Glutamatergic neuron (in vitro differentiated cells): ENCODE measurements around the gene NBEAL2. TPM values are rescaled to one million over a fixed set of nuclear protein-coding genes. Genes with fewer than 3 reads are reported as not detected.
A peak's percentile ranks its signal among the peaks of the same experiment; 100 is the strongest.

Source experiments
- DNase-seq: peaks from one replicate; pipeline ENCODE4 v3.0.0; 2022
- H3K27ac Mint-ChIP-seq: one replicate; pipeline ENCODE4 v1.8.0; 2020; ENCODE audit warnings: mild to moderate bottlenecking, mixed read lengths, inconsistent platforms; ENCODE audit not compliant: unreplicated experiment
- H3K27me3 Mint-ChIP-seq: one replicate; pipeline ENCODE4 v1.8.0; 2020; ENCODE audit warnings: mild to moderate bottlenecking, moderate library complexity, mixed read lengths, inconsistent platforms; ENCODE audit not compliant: unreplicated experiment
- H3K36me3 Mint-ChIP-seq: one replicate; pipeline ENCODE4 v1.8.0; 2020; ENCODE audit warnings: mild to moderate bottlenecking, mixed read lengths, inconsistent platforms; ENCODE audit not compliant: unreplicated experiment
- H3K4me1 Mint-ChIP-seq: one replicate; pipeline ENCODE4 v1.8.0; 2020; ENCODE audit warnings: mild to moderate bottlenecking, low read depth, mixed read lengths, inconsistent platforms; ENCODE audit not compliant: unreplicated experiment
- H3K4me3 Mint-ChIP-seq: one replicate; pipeline ENCODE4 v1.8.0; 2020; ENCODE audit warnings: mild to moderate bottlenecking, mixed read lengths, inconsistent platforms; ENCODE audit not compliant: unreplicated experiment
- H3K9me3 Mint-ChIP-seq: one replicate; pipeline ENCODE4 v1.8.0; 2020; ENCODE audit warnings: mild to moderate bottlenecking, moderate library complexity, mixed read lengths, inconsistent platforms; ENCODE audit not compliant: unreplicated experiment
- total RNA-seq: library from RNA; stranded (reverse); fragmentation: NEBNext Ultra II Directional; extraction: Animal tissue kit (Norgen Biotek cat#: 25700); gene quantifications from one replicate; pipeline ENCODE4 v1.2.1, GENCODE V29; 2021; ENCODE audit not compliant: unreplicated experiment
- TF ChIP-seq, protein P1 (sequence below): fragments of 200-600 bp; sonication (generic); IDR thresholded peaks from one replicate; pipeline ENCODE4 v1.5.0; 2021; ENCODE audit not compliant: partially characterized antibody, unreplicated experiment

NBEAL2 gene
- total RNA-seq, 1 donor from 2014 or later, result 38.0 TPM

DNA sequence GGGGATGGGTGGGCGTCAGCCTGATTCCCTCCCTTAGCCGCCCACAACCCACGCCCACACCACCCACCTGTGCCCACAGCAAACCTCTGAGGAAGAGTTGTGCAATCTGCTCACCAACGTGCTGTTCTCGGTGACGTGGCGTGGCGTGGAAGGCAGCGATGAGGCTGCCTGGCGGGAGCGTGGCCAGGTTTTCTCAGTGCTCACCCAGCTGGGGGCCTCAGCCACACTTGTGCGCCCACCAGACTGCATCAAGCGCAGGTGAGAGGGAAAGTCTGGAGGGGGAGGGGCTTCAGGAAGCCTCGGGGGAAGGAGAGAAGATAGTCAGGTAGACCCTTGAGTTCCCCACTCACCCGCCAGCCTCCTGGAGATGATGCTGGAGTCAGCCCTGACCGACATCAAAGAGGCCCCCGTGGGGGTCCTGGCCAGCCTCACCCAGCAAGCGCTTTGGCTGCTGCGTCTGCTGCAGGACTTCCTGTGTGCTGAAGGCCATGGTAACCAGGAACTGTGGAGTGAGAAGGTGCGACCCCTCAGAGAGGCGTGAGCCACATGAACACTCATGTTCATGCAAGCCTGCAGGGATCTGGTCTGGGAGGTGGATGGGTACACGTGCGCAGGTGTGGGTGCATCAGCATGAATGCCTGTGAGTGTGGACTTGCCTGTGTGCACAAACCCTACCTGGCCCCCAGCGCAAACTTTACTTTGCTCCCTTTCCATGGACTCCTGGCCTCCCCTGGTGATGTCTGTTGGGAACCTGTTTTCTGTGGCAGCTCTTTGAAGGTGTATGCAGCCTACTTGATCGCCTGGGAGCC lies 21.7 kb downstream of the NBEAL2 start:
- Mint-ChIP-seq H3K4me3 (no peak overlapping the region), H3K4me1 (peaks cover 6% of the 10 kb centered on the region), H3K27ac (no peak overlapping the region), H3K27me3 (peaks cover 5% of the 10 kb centered on the region), H3K9me3 (peaks cover 2% of the 10 kb centered on the region), H3K36me3 (no peaks in the 10 kb centered on the region)
- DNase-seq, result peak; percentile 10
- TF ChIP-seq, protein P1, sequence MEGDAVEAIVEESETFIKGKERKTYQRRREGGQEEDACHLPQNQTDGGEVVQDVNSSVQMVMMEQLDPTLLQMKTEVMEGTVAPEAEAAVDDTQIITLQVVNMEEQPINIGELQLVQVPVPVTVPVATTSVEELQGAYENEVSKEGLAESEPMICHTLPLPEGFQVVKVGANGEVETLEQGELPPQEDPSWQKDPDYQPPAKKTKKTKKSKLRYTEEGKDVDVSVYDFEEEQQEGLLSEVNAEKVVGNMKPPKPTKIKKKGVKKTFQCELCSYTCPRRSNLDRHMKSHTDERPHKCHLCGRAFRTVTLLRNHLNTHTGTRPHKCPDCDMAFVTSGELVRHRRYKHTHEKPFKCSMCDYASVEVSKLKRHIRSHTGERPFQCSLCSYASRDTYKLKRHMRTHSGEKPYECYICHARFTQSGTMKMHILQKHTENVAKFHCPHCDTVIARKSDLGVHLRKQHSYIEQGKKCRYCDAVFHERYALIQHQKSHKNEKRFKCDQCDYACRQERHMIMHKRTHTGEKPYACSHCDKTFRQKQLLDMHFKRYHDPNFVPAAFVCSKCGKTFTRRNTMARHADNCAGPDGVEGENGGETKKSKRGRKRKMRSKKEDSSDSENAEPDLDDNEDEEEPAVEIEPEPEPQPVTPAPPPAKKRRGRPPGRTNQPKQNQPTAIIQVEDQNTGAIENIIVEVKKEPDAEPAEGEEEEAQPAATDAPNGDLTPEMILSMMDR, result no peak

DNA sequence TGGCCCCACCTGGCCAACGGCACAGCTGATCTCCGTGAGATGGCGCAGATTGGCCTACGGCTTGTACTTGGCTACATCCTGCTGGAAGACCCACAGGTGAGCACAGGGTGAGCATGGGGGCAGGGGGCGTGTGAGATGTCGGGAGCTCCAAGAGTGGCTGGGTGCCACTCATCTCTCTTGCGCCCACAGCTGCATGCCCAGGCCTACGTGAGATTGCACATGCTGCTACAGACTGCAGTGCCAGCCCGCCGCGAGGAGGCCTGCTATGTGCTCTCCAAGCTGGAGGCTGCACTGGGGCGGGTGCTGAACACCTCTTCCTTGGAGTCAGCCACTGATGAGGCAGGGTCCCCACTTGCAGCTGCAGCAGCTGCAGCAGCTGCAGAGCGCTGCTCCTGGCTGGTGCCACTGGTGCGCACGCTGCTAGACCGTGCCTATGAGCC lies 22.3 kb downstream of the NBEAL2 start:
- peaks cover 5% of the 10 kb centered on the region for H3K27me3 Mint-ChIP-seq
- H3K9me3 Mint-ChIP-seq, result peaks cover 2% of the 10 kb centered on the region
- H3K4me3 Mint-ChIP-seq, result no peak overlapping the region
- TF ChIP-seq, protein P1, result no peak
- no peak overlapping the region for H3K27ac Mint-ChIP-seq
- H3K36me3 Mint-ChIP-seq, result no peaks in the 10 kb centered on the region
- DNase-seq, result peak; percentile 7
- H3K4me1 Mint-ChIP-seq, result peaks cover 6% of the 10 kb centered on the region

DNA sequence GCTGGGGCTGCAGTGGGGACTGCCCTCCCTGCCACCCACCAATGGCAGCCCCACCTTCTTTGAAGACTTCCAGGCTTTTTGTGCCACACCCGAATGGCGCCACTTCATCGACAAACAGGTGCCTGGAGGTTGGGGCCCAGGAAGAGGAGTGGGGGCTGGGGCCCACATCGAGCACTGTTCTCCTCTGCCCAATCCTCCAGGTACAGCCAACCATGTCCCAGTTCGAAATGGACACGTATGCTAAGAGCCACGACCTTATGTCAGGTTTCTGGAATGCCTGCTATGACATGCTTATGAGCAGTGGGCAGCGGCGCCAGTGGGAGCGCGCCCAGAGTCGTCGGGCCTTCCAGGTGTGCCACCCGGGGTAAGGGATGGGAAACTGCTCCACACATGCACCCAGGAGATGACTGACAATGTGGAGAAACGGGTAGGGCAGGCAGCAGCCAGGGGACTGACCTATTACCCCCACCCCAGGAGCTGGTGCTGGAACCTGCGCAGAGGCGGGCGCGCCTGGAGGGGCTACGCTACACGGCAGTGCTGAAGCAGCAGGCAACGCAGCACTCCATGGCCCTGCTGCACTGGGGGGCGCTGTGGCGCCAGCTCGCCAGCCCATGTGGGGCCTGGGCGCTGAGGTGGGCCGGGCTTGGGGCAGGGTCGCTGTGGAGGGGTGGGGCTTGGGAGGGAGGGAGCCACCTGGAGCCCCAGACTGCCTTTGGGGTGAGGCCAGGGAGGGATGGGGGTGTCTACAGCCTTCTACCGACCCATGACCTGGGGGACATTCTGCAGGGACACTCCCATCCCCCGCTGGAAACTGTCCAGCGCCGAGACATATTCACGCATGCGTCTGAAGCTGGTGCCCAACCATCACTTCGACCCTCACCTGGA lies 22.9 kb downstream of the NBEAL2 start:
- Mint-ChIP-seq H3K36me3 (no peaks in the 10 kb centered on the region), H3K27ac (no peak overlapping the region), H3K4me1 (peaks cover 6% of the 10 kb centered on the region), H3K4me3 (no peak overlapping the region), H3K27me3 (peaks cover 3% of the 10 kb centered on the region), H3K9me3 (peaks cover 2% of the 10 kb centered on the region)
- TF ChIP-seq, protein P1, result no peak
- no peak for DNase-seq

DNA sequence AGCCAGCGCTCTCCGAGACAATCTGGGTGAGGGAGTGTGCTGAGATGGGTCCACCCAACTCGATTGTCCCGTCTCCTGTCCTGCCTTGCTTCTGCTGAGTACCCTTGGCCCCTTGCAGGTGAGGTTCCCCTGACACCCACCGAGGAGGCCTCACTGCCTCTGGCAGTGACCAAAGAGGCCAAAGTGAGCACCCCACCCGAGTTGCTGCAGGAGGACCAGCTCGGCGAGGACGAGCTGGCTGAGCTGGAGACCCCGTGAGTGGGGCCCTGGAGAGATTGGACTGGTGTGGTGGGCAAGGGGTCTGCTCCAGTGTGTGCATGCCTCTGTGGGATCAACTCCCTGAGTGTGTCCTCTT lies 23.6 kb downstream of the NBEAL2 start:
- H3K4me3 Mint-ChIP-seq, result no peak overlapping the region
- TF ChIP-seq, protein P1, result no peak
- no peak for DNase-seq
- peaks cover 3% of the 10 kb centered on the region for H3K27me3 Mint-ChIP-seq
- H3K36me3 Mint-ChIP-seq, result no peaks in the 10 kb centered on the region
- H3K9me3 Mint-ChIP-seq, result peaks cover 2% of the 10 kb centered on the region
- H3K4me1 Mint-ChIP-seq, result peaks cover 6% of the 10 kb centered on the region
- H3K27ac Mint-ChIP-seq, result no peak overlapping the region
